Esophagus squamous epithelium (tissue), 4 donors: ENCODE measurements around the gene MOB1A.

Source experiments
- CTCF ChIP-seq, 6 experiments: fragments of 450-650 bp in 4 of 6; fragments of 200-600 bp in 2 of 6; sonication (generic) in 2 of 6; IDR thresholded peaks; one replicate each; pipeline ENCODE4 v1.5.1; 2016 to 2019; ENCODE audit warnings: antibody characterized with exemption in 6 of 6, mild to moderate bottlenecking in 4 of 6, moderate library complexity in 4 of 6
- POLR2A ChIP-seq, 4 donors: fragments of 450-650 bp; IDR thresholded peaks; one replicate each; pipeline ENCODE4 v1.6.1; 2017; ENCODE audit warnings: antibody characterized with exemption in 4 of 4, mild to moderate bottlenecking in 4 of 4, moderate library complexity in 3 of 4

- no peak for TF ChIP-seq CTCF (IDR thresholded peaks at IDR 0.05)
- no peak for TF ChIP-seq POLR2A (IDR thresholded peaks at IDR 0.05)
These were observed 48.3 kb downstream of the MOB1A start for GRCh38 chr2:74130211-74130995.
